Activated naive CD4-positive, alpha-beta T cell treated with anti-CD3 and anti-CD28 coated beads, Interleukin-2, amount 10 ng/mL, durations not matched to agents 7 days and 5 days (primary cell): Measurements from ENCODE around the gene FCER1G.
"Not testable (repeated sequence)": the region's sequence is repeated elsewhere in the genome, so short reads cannot be mapped to it uniquely, and the experiment has no call there.

Experiments
- CTCF ChIA-PET: fragments of 350-600 bp; sonication (Branson Sonifier 250); formaldehyde crosslinking; loops from one replicate; lab custom pipeline; 2021; ENCODE audit warnings: antibody characterized with exemption; lab: Charles Lee
- DNase-seq: peaks from one replicate; pipeline ENCODE4 v3.0.0-alpha.2; 2020
- H3K27ac Mint-ChIP-seq: one replicate; pipeline ENCODE4 v1.8.0; 2021; ENCODE audit warnings: mild to moderate bottlenecking, moderate library complexity, mixed read lengths
- H3K27me3 Mint-ChIP-seq: one replicate; pipeline ENCODE4 v1.8.0; 2021; ENCODE audit warnings: mild to moderate bottlenecking, mixed read lengths
- H3K36me3 Mint-ChIP-seq: one replicate; pipeline ENCODE4 v1.8.0; 2021; ENCODE audit warnings: mixed read lengths
- H3K4me1 Mint-ChIP-seq: one replicate; pipeline ENCODE4 v1.8.0; 2021; ENCODE audit warnings: mixed read lengths
- H3K4me3 Mint-ChIP-seq: one replicate; pipeline ENCODE4 v1.8.0; 2021; ENCODE audit warnings: mild to moderate bottlenecking, moderate library complexity, mixed read lengths
- H3K9me3 Mint-ChIP-seq: one replicate; pipeline ENCODE4 v1.8.0; 2021; ENCODE audit warnings: mixed read lengths

FCER1G gene

GRCh38 chr1:161222175-161223019 is 7.3 kb downstream of the FCER1G start:
- no peak overlapping the region for H3K4me3 Mint-ChIP-seq
- CTCF ChIA-PET, result interaction anchor here (0.7 to 9.7 kb wide), 7 partner anchors 12 to 305 kb away, joined by 3 to 94 read pairs (median 21); no protein-coding TSS in a partner anchor
- H3K27me3 Mint-ChIP-seq, result peaks cover 5% of the 10 kb centered on the region
- no peak for DNase-seq
- peaks cover 54% of the 10 kb centered on the region for H3K4me1 Mint-ChIP-seq
- no peak overlapping the region for H3K27ac Mint-ChIP-seq
- H3K9me3 Mint-ChIP-seq, result no peaks in the 10 kb centered on the region
- H3K36me3 Mint-ChIP-seq, result peaks cover under 1% of the 10 kb centered on the region

DNA sequence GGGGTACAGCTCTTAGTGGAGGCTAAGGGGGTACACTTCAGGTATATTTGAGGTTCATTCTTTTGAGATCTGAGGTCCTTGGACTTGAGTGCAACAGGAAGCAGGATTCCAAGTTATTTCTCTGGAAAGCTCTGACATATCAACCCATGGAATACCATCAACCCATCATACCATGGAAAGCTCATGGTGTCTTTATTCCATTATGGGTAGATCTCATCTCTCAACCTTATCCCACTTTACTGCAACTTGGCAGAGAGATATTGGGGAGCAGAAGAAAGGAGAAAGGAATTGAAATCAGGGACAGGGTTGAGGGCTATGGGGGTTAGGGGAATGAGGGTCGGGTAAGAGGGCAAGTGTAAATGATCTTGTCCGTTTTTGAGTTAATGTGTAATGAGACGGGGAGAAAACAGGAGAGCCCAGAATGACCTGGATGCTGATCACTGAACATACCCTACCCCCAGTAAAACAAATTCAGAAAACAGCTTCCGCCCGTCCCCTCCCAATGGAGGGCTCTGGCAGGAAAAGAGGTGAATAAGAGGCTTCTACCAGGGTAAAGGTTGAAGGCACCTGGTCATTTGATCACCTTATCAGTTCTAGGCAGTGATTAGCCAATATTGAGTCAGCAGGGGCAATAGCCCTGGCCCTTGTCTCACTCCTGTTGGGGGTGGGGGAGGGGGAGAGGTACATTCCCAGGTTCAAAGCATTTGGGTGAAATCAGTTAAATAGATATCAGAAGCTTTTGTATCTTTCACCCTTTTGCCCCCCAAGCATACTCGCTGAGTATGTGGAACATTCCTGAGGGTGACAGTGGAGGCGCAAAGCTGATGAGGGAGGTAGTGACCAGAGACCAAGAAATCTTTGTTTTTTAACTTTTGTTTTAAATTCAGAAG is 9.0 kb downstream of the FCER1G start:
- Mint-ChIP-seq H3K4me3 (no peak overlapping the region), H3K9me3 (no peaks in the 10 kb centered on the region), H3K27me3 (peaks cover 5% of the 10 kb centered on the region), H3K4me1 (peaks cover 50% of the 10 kb centered on the region), H3K36me3 (peaks cover 16% of the 10 kb centered on the region), H3K27ac (no peak overlapping the region)
- no peak for DNase-seq
- CTCF ChIA-PET, result interaction anchor here (0.9 to 9.7 kb wide), 10 partner anchors 13 to 158 kb away, joined by 3 to 94 read pairs (median 17); partner anchors contain the start of genes B4GALT3, NDUFS2 and PPOX

DNA sequence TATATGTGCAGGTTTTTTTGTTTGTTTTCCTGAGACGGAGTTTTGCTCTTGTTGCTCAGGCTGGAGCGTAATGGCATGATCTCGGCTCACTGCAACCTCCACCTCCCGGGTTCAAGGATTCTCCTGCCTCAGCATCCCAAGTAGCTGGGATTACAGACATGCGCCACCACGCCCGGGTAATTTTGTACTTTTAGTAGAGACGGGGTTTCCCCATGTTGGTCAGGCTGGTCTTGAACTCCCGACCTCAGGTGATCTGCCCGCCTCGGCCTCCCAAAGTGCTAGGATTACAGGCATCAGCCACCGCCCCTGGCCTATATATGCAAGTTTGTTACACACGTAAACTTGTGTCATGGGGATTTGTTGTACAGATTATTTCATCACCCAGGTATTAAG is 9.6 kb downstream of the FCER1G start:
- Mint-ChIP-seq H3K36me3 (peaks cover 21% of the 10 kb centered on the region), H3K27ac (peak overlapping the region; percentile 87), H3K4me1 (peaks cover 47% of the 10 kb centered on the region)
- not testable (repeated sequence) for H3K9me3 Mint-ChIP-seq, H3K27me3 Mint-ChIP-seq, DNase-seq, H3K4me3 Mint-ChIP-seq
- CTCF ChIA-PET, result interaction anchor here (1.0 to 9.7 kb wide), 14 partner anchors 12 to 158 kb away, joined by 3 to 94 read pairs (median 12); partner anchors contain the start of genes B4GALT3, CFAP126, NDUFS2 and PPOX

GRCh38 chr1:161225178-161225533 is 10.1 kb downstream of the FCER1G start:
- no peaks in the 10 kb centered on the region for H3K9me3 Mint-ChIP-seq
- peak overlapping the region; percentile 87 for H3K27ac Mint-ChIP-seq
- CTCF ChIA-PET, result interaction anchor here (0.6 to 9.7 kb wide), 26 partner anchors 8 to 515 kb away, joined by 3 to 157 read pairs (median 7); partner anchors contain the start of genes B4GALT3, CFAP126, FCER1G and NDUFS2
- peak overlapping the region; percentile 29 for H3K4me3 Mint-ChIP-seq
- H3K4me1 Mint-ChIP-seq, result peaks cover 45% of the 10 kb centered on the region
- no peak for DNase-seq
- H3K27me3 Mint-ChIP-seq, result peaks cover 5% of the 10 kb centered on the region
- peaks cover 25% of the 10 kb centered on the region for H3K36me3 Mint-ChIP-seq

DNA sequence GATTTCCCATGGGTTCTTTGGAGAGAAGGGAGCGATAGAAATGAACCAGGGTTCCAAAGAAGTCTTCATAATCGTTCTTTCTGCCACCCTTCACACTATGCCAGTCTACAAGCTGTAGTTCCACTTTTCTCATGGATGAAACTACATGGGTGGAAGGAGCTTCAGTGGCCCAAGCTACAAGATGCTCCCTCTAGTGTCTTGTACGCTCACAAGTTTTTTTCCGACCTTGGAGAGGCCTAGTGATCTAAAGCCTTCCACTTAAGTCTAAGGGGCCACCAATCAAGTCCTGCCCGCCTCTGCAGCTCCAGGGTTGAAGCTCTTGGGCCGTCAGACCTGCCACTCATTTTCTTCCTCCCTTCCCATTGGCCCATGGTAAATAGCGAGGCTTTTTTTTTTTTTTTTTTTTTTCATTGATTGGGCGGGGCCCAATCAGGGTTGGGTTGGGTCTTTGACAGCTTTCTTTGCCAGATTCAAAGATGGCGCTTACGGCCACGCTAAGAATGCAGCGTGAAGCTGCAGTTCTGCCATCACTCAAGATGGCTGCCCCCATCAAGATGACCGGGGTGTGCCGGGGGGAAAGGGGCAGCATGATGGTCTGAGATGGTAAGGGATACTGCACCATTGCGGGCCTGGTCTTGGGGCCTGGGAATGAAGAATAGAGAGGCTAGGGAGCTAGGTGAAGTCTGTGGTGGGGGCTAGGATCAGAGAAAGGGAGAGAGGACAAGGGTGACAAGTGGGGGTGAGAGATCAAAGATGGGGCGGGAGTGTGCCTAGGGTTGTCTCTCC is 10.6 kb downstream of the FCER1G start, which contains the start of gene TOMM40L:
Gene TOMM40L (plus strand): TSS at position 527 of the 786 bp plus-strand sequence. CDS start 430 bp downstream, outside the sequence.
- Mint-ChIP-seq H3K9me3 (no peaks in the 10 kb centered on the region), H3K4me1 (peaks cover 45% of the 10 kb centered on the region), H3K27me3 (no peaks in the 10 kb centered on the region), H3K36me3 (peaks cover 30% of the 10 kb centered on the region), H3K4me3 (peak within 1 kb of the TSS; percentile 89), H3K27ac (peak within 1 kb of the TSS; percentile 89)
- CTCF ChIA-PET, result interaction anchor here (0.6 to 9.7 kb wide), 33 partner anchors 8 to 514 kb away, joined by 3 to 157 read pairs (median 6); partner anchors contain the start of genes B4GALT3, CFAP126, FCER1G and NDUFS2
- peak; percentile 94 for DNase-seq

DNA sequence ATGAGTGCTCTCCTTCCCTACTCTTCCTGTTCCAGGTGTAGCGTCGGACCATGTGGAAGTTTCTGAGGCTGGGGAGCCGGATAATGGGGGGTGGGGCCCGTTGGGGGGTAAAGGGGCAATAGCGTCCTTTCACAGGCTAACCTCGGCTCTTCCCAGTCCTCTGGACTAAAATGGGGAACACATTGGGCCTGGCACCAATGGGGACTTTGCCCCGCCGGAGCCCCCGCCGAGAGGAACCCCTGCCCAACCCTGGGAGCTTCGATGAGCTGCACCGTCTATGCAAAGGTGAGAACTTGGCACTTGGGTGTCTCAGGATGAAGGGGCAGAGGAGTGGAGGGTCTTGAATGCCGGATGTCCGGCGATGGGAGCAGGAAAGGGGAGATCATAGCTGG is 11.2 kb downstream of the FCER1G start:
- Mint-ChIP-seq H3K4me1 (peaks cover 43% of the 10 kb centered on the region), H3K27ac (peak overlapping the region; percentile 87), H3K4me3 (peak overlapping the region; percentile 89), H3K9me3 (no peaks in the 10 kb centered on the region), H3K27me3 (no peaks in the 10 kb centered on the region), H3K36me3 (peaks cover 32% of the 10 kb centered on the region)
- peak; percentile 29 for DNase-seq
- CTCF ChIA-PET, result interaction anchor here (0.7 to 9.7 kb wide), 29 partner anchors 9 to 514 kb away, joined by 3 to 157 read pairs (median 6); partner anchors contain the start of genes B4GALT3, CFAP126, DEDD and FCER1G

GRCh38 chr1:161226759-161227158 is 11.7 kb downstream of the FCER1G start:
- CTCF ChIA-PET, result interaction anchor here (1.0 to 9.7 kb wide), 16 partner anchors 10 to 163 kb away, joined by 3 to 157 read pairs (median 8); partner anchors contain the start of genes DEDD, FCER1G, NDUFS2 and PPOX
- no peak for DNase-seq
- no peaks in the 10 kb centered on the region for H3K9me3 Mint-ChIP-seq
- peaks cover 43% of the 10 kb centered on the region for H3K4me1 Mint-ChIP-seq
- peak overlapping the region; percentile 89 for H3K4me3 Mint-ChIP-seq
- H3K27me3 Mint-ChIP-seq, result no peaks in the 10 kb centered on the region
- peak overlapping the region; percentile 89 for H3K27ac Mint-ChIP-seq
- H3K36me3 Mint-ChIP-seq, result peaks cover 32% of the 10 kb centered on the region

- Mint-ChIP-seq H3K36me3 (peaks cover 32% of the 10 kb centered on the region), H3K9me3 (no peaks in the 10 kb centered on the region), H3K27me3 (no peaks in the 10 kb centered on the region), H3K27ac (peak overlapping the region; percentile 89), H3K4me3 (peak overlapping the region; percentile 89), H3K4me1 (peaks cover 41% of the 10 kb centered on the region)
- peak; percentile 95 for DNase-seq
- CTCF ChIA-PET, result interaction anchor here (1.0 to 9.7 kb wide), 17 partner anchors 10 to 162 kb away, joined by 3 to 157 read pairs (median 7); partner anchors contain the start of genes DEDD, FCER1G, NDUFS2 and PPOX
Measured at GRCh38 chr1:161227196-161227871, 12.2 kb downstream of the FCER1G start.

GRCh38 chr1:161228032-161228431 is 12.9 kb downstream of the FCER1G start:
- Mint-ChIP-seq H3K9me3 (no peaks in the 10 kb centered on the region), H3K27ac (peak overlapping the region; percentile 89), H3K36me3 (peaks cover 32% of the 10 kb centered on the region), H3K27me3 (no peaks in the 10 kb centered on the region), H3K4me1 (peaks cover 41% of the 10 kb centered on the region), H3K4me3 (peak overlapping the region; percentile 89)
- no peak for DNase-seq
- CTCF ChIA-PET, result interaction anchor here (1.0 to 9.7 kb wide), 8 partner anchors 11 to 154 kb away, joined by 3 to 157 read pairs (median 17); partner anchors contain the start of gene FCER1G

GRCh38 chr1:161229896-161230295 is 14.8 kb downstream of the FCER1G start:
- Mint-ChIP-seq H3K36me3 (peaks cover 32% of the 10 kb centered on the region), H3K27ac (no peak overlapping the region), H3K4me3 (no peak overlapping the region), H3K4me1 (peaks cover 34% of the 10 kb centered on the region), H3K9me3 (no peaks in the 10 kb centered on the region), H3K27me3 (no peaks in the 10 kb centered on the region)
- CTCF ChIA-PET, result interaction anchor here (0.6 to 9.7 kb wide), 14 partner anchors 11 to 512 kb away, joined by 3 to 157 read pairs (median 4); partner anchors contain the start of gene CFAP126
- no peak for DNase-seq

DNA sequence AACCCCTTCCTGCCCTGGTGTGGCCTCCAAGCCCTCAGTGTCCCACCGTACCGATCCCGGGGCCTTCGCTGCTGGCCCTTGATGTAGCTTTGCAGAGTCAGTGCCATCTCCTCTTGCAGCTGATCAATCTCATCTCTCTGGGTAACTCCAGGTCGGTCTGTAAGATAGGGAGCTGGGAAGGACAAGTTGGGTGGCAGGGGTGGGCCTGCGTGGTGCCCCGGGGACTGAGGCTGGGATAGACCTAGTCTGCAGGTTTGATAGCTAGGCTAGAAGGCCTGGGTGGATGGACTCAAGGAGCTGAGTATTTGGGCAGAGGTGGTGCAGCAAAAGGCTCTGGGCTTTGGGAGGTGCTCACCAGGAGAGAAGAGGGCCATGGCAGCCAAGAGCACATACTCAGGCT is 15.7 kb downstream of the FCER1G start:
- peaks cover 2% of the 10 kb centered on the region for H3K27me3 Mint-ChIP-seq
- H3K4me3 Mint-ChIP-seq, result no peak overlapping the region
- no peak for DNase-seq
- no peak overlapping the region for H3K27ac Mint-ChIP-seq
- CTCF ChIA-PET, result interaction anchor here (1.0 to 9.7 kb wide), 11 partner anchors 12 to 151 kb away, joined by 3 to 157 read pairs (median 4); partner anchors contain the start of gene CFAP126
- H3K36me3 Mint-ChIP-seq, result peaks cover 32% of the 10 kb centered on the region
- H3K9me3 Mint-ChIP-seq, result no peaks in the 10 kb centered on the region
- peaks cover 27% of the 10 kb centered on the region for H3K4me1 Mint-ChIP-seq

DNA sequence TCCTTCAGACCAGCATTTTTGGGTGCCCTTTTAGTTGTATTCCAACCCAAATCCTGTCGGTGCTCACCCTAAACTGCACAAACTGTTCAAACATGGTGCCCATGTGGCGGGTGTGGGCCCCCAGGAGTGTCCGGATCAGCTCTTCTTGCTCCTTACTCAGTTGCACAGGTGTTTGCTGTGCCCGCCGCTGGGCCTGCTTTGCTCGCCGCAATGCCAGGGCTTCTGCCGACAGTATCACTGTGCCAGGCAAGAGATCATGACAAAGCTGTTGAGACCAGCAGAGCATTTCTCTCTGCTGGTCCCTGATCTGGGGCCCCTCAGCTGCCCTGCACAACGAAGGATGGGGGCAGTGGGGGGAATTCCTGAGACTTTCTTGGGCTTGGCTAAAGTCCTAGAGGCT is 18.0 kb downstream of the FCER1G start:
- Mint-ChIP-seq H3K36me3 (peaks cover 24% of the 10 kb centered on the region), H3K9me3 (no peaks in the 10 kb centered on the region)

More for the DNA sequence above, 18.0 kb downstream of the FCER1G start:
- CTCF ChIA-PET, result interaction anchor here (9.1 kb wide), 1 partner anchor 149 kb away, joined by 157 read pairs; no protein-coding TSS in a partner anchor
- no peak overlapping the region for H3K27ac Mint-ChIP-seq
- H3K4me3 Mint-ChIP-seq, result no peak overlapping the region
- no peak for DNase-seq
- H3K4me1 Mint-ChIP-seq, result peaks cover 5% of the 10 kb centered on the region
- H3K27me3 Mint-ChIP-seq, result peaks cover 20% of the 10 kb centered on the region
